Activated naive CD4-positive, alpha-beta T cell treated with anti-CD3 and anti-CD28 coated beads, Interleukin-2, amount 50 U/mL, for 72 hours (primary cell): ENCODE data around the gene KCNIP2. TPM values are rescaled to one million over a fixed set of nuclear protein-coding genes. Genes with fewer than 3 reads are reported as not detected.
A peak's percentile ranks its signal among the peaks of the same experiment; 100 is the strongest.

Experiments
- ATAC-seq, 2 donors: fragments of 150-1000 bp; cut with Tn5 transposase; 2 replicates each; pipeline ENCODE4 v1.10.0; 2021; ENCODE audit warnings: mild to moderate bottlenecking in 2 of 2, moderate library complexity in 2 of 2
- DNase-seq, 2 donors: peaks; one replicate each; pipeline ENCODE4 v3.0.0; 2021 to 2022; ENCODE audit warnings: low spot score in 2 of 2
- H3K27ac Mint-ChIP-seq, 2 donors: one replicate each; pipeline ENCODE4 v1.8.0; 2022; ENCODE audit warnings: mild to moderate bottlenecking in 2 of 2, mixed read lengths in 2 of 2
- H3K36me3 Mint-ChIP-seq, 2 donors: one replicate each; pipeline ENCODE4 v1.8.0; 2022; ENCODE audit warnings: mixed read lengths in 2 of 2
- H3K9me3 Mint-ChIP-seq, 2 donors: one replicate each; pipeline ENCODE4 v1.8.0; 2022; ENCODE audit warnings: mixed read lengths in 2 of 2
- total RNA-seq, 2 donors: library from RNA; stranded (reverse); gene quantifications; one replicate each; pipeline ENCODE4 v1.2.3, GENCODE V29; 2022

KCNIP2 gene
- total RNA-seq, 2 donors from 2014 or later, result 4.2 to 6.3 TPM

DNA sequence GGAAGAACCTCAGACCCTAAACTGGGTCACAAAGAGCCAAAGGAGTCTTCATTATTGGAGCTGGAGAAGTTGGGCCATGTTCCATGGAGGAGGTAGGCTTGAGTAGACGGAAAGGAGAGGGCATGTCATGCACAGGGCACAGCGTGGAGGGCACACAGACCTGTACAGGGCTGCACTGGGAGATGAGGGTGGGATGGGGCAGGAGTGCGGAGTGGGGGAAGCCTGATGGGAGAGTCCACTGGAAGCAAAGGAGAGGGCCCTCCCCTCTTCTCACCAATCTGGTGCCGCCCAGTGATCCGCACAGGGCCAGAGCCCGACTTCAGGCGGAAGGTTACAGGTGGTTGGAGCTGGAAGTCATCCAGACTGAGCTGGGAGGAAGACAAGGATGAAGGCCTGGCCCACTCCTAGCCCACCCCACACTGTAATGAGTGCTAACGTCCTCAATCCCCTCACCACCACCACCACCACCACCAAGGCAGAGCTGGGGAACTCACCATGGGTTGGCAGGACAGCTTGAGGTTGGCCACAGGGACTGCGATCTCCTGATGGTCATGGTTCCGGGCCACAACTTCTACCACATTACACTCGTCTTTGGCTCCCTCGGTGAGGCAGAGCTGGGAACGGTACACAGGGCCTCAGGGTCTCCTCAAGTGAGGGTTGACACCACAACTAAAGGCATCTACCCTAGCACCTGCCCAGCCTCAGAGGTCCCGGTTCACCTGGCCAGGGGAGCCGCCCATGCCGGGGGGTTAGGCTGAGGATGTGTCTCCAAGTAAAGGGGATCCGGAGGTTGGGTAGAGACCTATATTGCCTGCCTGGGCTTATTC is 61.4 kb downstream of the KCNIP2 start:
- H3K9me3 Mint-ChIP-seq, result no peaks in the 10 kb centered on the region
- peaks cover 23 to 33% of the 10 kb centered on the region in 2 donors for H3K36me3 Mint-ChIP-seq
- DNase-seq, result peak in 1 of 2 donors; percentile 54
- H3K27ac Mint-ChIP-seq, result peak overlapping the region; percentile 94 to 100
- ATAC-seq, result no peak

DNA sequence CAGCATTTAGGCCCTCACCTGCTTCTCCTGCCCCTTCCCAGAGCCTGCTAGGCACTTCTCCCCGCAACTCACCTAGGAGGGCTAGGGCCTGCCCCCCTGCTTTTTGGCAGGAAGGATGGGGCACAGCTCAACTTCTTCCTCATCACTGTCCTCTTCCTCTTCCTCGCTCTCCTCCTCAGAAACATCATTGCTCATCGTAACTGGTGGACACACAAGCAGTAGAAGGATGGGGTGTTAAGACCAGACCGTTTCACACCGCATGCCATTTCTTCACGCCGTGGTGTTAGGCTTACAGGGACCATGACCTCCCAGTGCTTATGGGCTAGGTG is 62.0 kb downstream of the KCNIP2 start:
- peaks cover 23 to 33% of the 10 kb centered on the region in 2 donors for H3K36me3 Mint-ChIP-seq
- peak in 1 of 2 donors; percentile 48 for DNase-seq
- H3K9me3 Mint-ChIP-seq, result no peaks in the 10 kb centered on the region
- H3K27ac Mint-ChIP-seq, result peak overlapping the region; percentile 72 to 94
- ATAC-seq, result no peak

DNA sequence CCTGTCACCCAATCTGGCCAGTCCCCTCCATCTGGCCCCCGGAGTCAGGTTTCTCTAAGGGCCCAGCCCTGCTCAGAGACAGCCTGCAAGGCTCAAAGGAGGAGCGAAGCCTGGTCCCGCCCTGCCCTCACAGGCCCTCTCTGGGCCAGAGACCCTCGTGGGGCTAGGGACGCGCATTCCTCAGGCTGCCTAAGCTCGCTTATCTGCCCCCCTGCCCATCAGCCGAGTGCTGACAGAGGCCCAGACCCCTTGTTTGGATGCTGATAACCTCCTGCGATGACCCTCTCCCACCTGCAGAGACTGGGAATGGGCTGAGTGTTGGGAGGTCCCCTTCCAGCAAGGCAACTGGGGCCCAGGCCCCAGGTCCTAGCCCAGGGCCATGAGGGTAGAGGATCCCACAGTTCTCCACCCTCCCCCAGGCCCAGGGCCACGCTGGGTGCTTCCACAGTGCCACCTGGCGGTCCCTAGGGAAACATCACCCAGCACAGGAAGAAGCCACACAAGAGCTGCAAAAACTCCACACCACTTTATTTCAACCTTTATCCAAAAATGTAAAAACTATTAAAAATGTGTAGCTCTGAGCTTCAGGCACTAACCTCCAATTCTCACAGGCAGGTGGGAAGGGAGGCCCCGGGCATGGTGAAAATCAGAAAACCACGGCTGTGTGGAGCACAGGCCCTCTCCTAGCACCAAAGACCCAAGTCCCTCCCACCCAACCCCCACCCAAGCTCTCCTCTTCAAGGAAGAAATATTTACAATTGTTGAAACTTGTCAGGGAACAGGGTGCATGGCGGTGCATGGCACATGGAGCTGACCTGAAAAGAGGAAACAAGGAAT is 62.6 kb downstream of the KCNIP2 start:
- Mint-ChIP-seq H3K9me3 (no peaks in the 10 kb centered on the region), H3K36me3 (peaks cover 23 to 33% of the 10 kb centered on the region in 2 donors), H3K27ac (no peak overlapping the region)
- ATAC-seq (peak; percentile 48 to 61), DNase-seq (peak; percentile 74 to 80)

DNA sequence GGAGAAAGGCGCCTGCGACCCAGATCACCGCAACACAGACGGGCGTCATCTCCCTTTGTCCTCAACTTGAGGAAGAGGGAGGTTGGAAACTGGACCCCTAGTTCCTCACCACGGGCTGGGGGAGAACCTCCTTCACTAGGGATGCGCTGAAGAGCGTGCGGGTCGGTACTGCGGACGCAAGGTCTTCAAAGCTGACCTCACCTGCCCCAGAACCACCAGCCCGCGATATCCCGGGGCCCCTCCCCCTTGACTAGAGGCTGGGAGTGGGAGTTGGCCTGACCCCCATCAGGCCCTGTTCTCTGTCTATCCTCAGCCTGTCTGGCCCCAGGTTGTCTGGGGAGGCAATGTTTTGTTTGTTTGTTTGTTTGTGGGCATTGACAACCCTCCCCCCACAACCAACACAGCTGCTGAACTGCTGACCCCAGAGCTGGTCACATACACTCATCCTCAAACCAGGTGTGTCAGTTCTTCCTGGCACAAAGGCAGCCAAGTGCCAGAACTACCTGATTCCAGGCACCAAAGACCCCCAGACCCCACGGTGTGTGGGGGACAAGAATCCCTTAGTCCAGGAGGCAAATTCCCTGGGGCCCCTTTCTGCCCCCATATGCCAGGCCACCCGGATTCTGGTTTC is 63.3 kb downstream of the KCNIP2 start:
- DNase-seq, result no peak
- H3K36me3 Mint-ChIP-seq, result peaks cover 23 to 33% of the 10 kb centered on the region in 2 donors
- ATAC-seq, result peak in 1 of 2 donors; percentile 3
- H3K9me3 Mint-ChIP-seq, result no peaks in the 10 kb centered on the region
- H3K27ac Mint-ChIP-seq, result no peak overlapping the region

DNA sequence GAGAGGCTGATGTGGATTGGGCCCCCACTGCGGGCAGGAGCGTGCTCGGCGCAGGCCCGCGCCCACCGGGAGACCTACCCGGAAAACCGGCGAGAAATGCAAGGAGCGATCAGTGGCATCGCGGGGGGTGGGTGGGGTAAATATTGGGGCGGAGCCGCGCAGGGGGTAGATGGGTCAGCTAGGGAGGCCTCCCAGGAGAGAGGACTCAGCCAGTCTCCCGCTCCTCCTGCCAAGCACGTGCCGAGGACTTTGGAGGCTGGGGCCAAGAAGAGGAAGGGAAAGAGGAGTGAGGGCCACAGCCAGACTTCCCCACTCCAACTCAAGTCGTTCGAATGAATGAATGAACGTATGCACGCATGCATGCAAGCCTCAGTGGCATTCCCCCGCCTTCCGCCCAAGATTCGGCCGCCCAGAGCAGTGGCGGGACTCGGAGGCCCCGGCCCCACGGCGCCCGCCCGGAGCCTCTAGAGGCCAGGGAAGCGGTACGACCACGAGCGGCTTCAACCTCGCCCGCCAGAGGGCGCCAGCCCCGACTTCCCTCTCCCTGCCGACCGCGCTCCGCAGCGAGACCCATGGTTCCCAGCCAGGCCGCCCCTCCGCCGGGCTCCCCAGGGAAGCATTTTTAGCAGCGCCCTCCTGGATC is 63.9 kb downstream of the KCNIP2 start:
- ATAC-seq, result peak; percentile 65 to 68
- no peaks in the 10 kb centered on the region for H3K9me3 Mint-ChIP-seq
- H3K36me3 Mint-ChIP-seq, result peaks cover 23 to 33% of the 10 kb centered on the region in 2 donors
- H3K27ac Mint-ChIP-seq, result no peak overlapping the region
- peak; percentile 78 to 96 for DNase-seq

DNA sequence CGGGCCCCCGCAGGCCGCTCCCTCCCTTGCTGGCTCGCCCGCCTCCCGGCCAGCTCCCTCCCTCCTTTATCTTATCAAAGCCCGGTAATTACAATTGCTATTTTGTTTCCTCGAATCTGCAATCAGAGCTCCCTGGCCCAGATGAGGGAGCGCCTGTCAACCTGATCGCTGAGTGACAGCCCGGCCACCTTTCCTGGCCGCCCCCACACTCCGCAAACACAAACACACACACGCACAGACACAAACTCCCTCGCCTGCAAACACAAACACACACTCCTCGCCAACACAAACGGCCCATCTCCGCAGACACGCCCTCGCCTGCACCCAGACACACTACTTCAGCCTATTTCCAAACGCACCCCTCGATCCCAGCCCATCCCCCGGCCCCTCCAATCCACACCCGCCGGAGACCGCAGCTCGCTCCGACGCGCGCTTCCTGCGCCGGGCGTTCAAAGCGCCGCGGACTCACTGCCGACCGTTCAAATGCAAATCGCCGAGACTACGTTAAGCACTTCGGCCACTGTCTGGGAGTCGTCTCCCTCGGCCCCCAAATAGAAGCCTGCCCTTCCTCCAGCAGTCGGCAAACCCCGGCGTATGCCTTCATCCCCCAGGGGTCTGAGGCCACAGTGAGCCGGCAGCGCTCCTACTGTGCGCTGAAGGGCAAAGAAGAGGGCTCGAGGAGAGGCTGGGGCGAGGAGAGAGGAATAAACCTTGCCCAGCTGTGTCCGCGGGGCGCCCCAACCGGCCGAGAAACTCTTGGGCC is 64.6 kb downstream of the KCNIP2 start:
- DNase-seq (peak; percentile 31 to 55), ATAC-seq (no peak)
- H3K9me3 Mint-ChIP-seq, result no peaks in the 10 kb centered on the region
- H3K27ac Mint-ChIP-seq, result no peak overlapping the region
- peaks cover 23 to 33% of the 10 kb centered on the region in 2 donors for H3K36me3 Mint-ChIP-seq

DNA sequence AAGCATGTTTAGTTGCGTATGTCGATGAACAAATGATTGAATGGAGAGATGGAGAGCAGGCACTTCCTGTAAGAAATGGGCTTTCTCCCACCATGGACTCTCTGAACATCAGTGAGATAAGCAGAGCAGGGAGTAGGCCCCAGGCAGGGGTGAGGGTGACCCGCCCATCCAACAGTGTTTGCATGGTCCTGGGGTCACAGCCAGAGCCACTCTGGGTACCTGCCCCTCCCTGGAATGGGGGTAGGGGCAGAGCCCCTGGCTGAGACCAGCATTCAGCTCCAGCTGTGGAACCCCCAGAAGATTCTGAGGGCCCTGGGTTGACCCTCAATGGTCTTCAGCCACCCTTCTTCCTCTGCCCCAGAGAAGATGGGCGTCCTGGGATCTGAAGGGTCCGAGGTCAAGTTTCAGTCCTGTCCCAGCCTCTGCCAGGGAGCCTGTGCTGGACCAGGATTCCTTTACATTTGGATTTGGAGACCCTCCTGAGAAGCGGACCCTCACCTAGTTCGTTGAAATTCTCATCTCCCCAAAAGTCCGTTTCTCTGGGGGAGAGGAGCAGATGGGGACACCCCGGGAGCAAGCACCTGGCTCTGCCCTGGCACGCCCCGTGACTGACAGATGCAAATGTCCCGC is 65.3 kb downstream of the KCNIP2 start:
- H3K9me3 Mint-ChIP-seq, result no peaks in the 10 kb centered on the region
- H3K36me3 Mint-ChIP-seq, result peaks cover 19 to 31% of the 10 kb centered on the region in 2 donors
- DNase-seq (peak in 1 of 2 donors; percentile 51), ATAC-seq (no peak)
- H3K27ac Mint-ChIP-seq, result no peak overlapping the region

DNA sequence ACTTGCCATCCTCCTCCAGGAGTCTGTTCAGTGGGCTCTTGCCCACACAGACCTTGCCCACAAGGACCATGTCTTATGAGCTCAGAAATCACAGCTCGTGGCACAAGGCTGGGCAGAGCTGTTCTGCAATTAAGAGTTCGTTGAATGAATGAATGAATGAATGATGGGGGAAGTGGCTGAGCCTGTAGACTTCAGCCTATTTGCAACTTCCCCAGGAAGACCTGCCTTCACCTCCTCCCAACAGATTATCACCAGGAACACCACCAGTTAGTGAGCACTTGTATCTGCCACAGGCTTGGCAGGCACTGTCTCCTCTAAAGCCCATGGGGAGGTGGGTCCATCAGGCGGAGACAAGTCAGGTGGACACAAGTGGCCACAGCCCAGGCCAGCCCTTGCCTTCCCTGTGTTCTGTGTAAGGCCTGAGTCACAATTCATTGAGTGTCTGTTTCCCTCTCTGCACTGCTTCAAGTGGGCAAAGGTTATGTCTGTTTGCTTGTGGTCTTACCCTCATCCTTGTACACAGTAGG is 65.9 kb downstream of the KCNIP2 start:
- peaks cover 14 to 25% of the 10 kb centered on the region in 2 donors for H3K36me3 Mint-ChIP-seq

DNA sequence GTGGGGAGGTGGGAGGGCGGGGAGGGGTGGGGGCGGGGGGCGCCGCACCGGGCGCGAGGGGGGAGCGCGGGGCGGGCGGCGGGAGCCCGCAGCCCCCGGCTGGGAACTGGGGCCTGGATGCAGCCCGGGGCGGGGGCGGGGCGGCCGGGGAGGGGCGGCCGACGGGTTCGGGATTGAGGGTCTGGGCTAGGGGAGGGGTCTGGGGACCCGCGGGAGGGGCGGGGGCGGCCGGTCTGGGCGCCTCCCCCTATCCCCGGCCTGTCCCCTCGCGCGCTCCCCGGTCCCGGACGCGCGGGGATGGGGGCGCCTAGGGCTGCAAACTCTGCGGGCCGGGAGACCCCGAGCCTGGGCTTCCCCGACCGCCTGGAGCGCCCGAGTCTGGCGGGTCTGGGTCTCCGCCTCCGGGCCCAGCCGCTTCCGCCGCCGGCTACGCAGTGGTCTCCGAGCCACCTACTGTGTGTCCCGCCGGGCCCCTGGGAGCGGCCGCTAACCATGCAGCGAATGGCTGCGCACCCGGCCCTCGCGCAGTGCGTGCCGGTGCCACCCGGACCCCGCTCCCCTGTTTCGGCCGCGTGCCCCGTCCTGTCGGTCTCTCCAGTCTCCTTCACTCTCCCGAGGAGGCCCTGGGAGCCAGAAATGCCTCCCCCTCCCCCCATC is 67.3 kb downstream of the KCNIP2 start:
- no peak for ATAC-seq
- DNase-seq, result peak in 1 of 2 donors; percentile 52
- H3K36me3 Mint-ChIP-seq, result peaks cover 13 to 18% of the 10 kb centered on the region in 2 donors
- no peak overlapping the region for H3K27ac Mint-ChIP-seq
- no peaks in the 10 kb centered on the region for H3K9me3 Mint-ChIP-seq

More for the DNA sequence above, 65.9 kb downstream of the KCNIP2 start:
- Mint-ChIP-seq H3K9me3 (no peaks in the 10 kb centered on the region), H3K27ac (no peak overlapping the region)
- DNase-seq (peak in 1 of 2 donors; percentile 50), ATAC-seq (no peak)

Other genes starting within 250 kb of the KCNIP2 start
- gene FBXW4, start 148.6 kb downstream of the KCNIP2 start, total RNA-seq, result 10 to 100 TPM; 35.7 to 40.3 TPM
- gene FGF8, start 67.7 kb downstream of the KCNIP2 start, total RNA-seq, result not detected
- 100 to 1,000 TPM; 108 to 148 TPM for gene NPM3, start 60.4 kb downstream of the KCNIP2 start, total RNA-seq
- 100 to 1,000 TPM; 136 to 238 TPM for gene OGA, start 25.4 kb downstream of the KCNIP2 start, total RNA-seq
- 10 to 100 TPM; 20.3 to 24.8 TPM for gene ARMH3, start 212.4 kb upstream of the KCNIP2 start, total RNA-seq
- gene HPS6, start 221.5 kb upstream of the KCNIP2 start, total RNA-seq, result 10 to 100 TPM in 1 of 2 donors, 1 to 10 TPM in 1; 6.2 to 20.2 TPM